BJ (cell line): ENCODE results near the gene TNS4. TPM values are rescaled to one million over a fixed set of nuclear protein-coding genes. Genes with fewer than 3 reads are reported as not detected.

Experiments
- CTCF ChIA-PET: fragments of 350-600 bp; formaldehyde crosslinking; extraction: SDS; loops from one replicate; lab custom pipeline; 2021; ENCODE audit warnings: antibody characterized with exemption, inconsistent platforms; lab: Yijun Ruan, JAX
- POLR2A ChIA-PET: fragments of 300-600 bp; sonication (Branson Sonifier 250); formaldehyde crosslinking; extraction: SDS; loops from one replicate; lab custom pipeline; 2021; ENCODE audit warnings: antibody characterized with exemption; lab: Charles Lee
- DNase-seq: peaks from one replicate; pipeline ENCODE4 v3.0.0-alpha.2; 2011; ENCODE audit warnings: low read depth
- H3K27me3 ChIP-seq: 2 replicates; pipeline ENCODE4 v1.6.0; 2011; ENCODE audit warnings: low read length; ENCODE audit not compliant: control insufficient read depth, insufficient read depth
- H3K36me3 ChIP-seq: 2 replicates; pipeline ENCODE4 v1.5.1; 2011; ENCODE audit warnings: low read length; ENCODE audit not compliant: control insufficient read depth, insufficient read depth
- H3K4me3 ChIP-seq: 2 replicates; pipeline ENCODE4 v1.5.1; 2011; ENCODE audit warnings: low read depth, mild to moderate bottlenecking, control low read depth, low read length
- polyA plus RNA-seq: library from polyadenylated mRNA; depleted of rRNA; stranded (reverse); fragments of >200 nt; gene quantifications from 2 replicates; pipeline ENCODE4 v1.2.3, GENCODE V29; 2011
- TF ChIP-seq, protein P1 (sequence below): IDR thresholded peaks from 2 replicates; pipeline ENCODE4 v1.5.1; 2011; ENCODE audit warnings: low read depth, mild to moderate bottlenecking, control low read depth, inconsistent platforms, low read length, moderate library complexity; ENCODE audit not compliant: insufficient read depth

Gene TNS4
- polyA plus RNA-seq, 1 experiment, result 0.40 TPM

DNA sequence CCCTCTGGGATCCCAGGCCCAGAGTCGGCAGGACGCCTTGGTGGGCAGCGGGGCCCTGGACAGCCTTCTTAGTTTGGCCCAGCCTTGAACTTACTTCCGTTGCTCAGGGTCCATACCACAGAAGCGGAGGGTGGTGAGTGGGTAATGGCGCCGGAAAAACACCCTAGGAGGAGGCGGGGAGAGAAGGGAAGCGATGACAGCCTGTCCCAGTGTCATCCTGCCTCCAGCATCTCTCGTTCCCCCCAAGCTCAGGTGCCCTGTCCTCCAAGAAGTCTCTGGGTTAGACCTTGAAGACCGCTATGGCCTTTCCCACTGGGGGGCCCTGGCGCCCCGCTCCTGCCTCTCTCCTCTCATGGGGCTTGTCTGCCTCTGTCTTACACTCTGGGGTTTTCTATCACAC lies 22.9 kb downstream of the TNS4 start:
- Histone ChIP-seq H3K36me3 (no peaks in the 10 kb centered on the region), H3K27me3 (no peaks in the 10 kb centered on the region), H3K4me3 (no peak overlapping the region)
- DNase-seq, result no peak
- ChIA-PET CTCF (interaction anchor here (1.3 to 6.1 kb wide), 5 partner anchors 37 to 82 kb away, joined by 4 to 98 read pairs (median 4); no protein-coding TSS in a partner anchor), POLR2A (no interaction called here)
- TF ChIP-seq, protein P1, sequence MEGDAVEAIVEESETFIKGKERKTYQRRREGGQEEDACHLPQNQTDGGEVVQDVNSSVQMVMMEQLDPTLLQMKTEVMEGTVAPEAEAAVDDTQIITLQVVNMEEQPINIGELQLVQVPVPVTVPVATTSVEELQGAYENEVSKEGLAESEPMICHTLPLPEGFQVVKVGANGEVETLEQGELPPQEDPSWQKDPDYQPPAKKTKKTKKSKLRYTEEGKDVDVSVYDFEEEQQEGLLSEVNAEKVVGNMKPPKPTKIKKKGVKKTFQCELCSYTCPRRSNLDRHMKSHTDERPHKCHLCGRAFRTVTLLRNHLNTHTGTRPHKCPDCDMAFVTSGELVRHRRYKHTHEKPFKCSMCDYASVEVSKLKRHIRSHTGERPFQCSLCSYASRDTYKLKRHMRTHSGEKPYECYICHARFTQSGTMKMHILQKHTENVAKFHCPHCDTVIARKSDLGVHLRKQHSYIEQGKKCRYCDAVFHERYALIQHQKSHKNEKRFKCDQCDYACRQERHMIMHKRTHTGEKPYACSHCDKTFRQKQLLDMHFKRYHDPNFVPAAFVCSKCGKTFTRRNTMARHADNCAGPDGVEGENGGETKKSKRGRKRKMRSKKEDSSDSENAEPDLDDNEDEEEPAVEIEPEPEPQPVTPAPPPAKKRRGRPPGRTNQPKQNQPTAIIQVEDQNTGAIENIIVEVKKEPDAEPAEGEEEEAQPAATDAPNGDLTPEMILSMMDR, result no peak

DNA sequence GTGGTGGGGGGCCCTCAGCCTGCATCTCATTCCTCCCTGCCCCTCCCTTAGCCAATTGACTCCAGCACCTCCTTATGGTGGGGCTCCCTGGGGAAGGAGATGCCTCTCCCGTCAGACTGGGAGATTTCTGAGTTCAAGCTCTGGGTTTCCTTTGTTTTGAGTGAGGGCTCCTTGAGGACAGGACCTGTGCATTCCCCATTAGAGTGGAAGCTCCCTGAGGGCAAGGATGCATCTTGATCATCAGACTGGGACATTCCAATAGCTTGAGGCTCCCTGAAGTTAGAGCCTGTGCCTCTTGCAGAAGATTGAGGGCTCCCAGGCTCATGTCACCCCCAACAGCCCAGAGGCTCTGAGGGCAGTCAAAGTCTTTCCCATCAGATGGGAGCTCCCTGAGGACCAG lies 23.6 kb downstream of the TNS4 start:
- POLR2A ChIA-PET, result no interaction called here
- DNase-seq, result no peak
- Histone ChIP-seq H3K27me3 (no peaks in the 10 kb centered on the region), H3K4me3 (no peak overlapping the region), H3K36me3 (no peaks in the 10 kb centered on the region)
- TF ChIP-seq, protein P1, result no peak
- CTCF ChIA-PET, result interaction anchor here (1.4 to 6.1 kb wide), 7 partner anchors 10 to 82 kb away, joined by 4 to 98 read pairs (median 25); partner anchors contain the start of gene TOP2A

DNA sequence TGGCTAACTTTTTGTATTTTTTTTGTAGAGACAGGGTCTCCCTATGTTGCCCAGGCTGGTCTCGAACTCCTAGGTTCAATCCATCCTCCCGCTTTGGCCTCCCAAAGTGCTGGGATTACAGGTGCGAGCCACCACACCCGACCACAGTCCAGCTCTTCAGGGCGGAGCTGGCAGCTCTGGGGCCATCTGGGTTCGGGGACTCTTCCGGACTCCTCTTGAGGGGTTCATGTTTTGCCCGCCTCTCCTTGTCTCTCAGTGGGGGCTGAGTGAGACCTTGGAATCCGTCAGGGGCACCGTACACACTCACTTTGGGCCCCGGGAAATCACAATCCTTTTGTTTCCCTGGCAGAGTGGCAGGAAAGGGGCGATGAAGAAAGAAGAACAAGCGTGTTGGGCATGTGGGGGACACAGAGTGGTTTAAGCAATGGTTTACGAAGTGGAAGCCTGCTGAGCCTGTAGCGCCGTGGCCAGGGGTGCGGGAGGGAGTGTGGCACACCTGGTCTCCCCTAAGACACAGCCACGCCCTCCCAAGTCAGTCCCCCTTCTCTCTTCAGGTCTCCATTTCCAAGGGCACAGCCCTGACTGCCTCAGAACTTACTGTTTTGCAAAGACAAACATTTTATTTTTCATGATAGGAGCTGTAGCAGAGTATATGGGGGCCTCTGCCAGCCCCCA lies 26.1 kb downstream of the TNS4 start:
- Histone ChIP-seq H3K4me3 (no peak overlapping the region), H3K27me3 (no peaks in the 10 kb centered on the region), H3K36me3 (no peaks in the 10 kb centered on the region)
- POLR2A ChIA-PET, result interaction anchor here (0.6 kb wide), 1 partner anchor 58 kb away, joined by 4 read pairs; no protein-coding TSS in a partner anchor
- no peak for DNase-seq
- TF ChIP-seq, protein P1, result no peak
- CTCF ChIA-PET, result interaction anchor here (0.6 to 6.1 kb wide), 52 partner anchors 9 to 808 kb away, joined by 3 to 98 read pairs (median 6); partner anchors contain the start of genes IGFBP4 and TOP2A

DNA sequence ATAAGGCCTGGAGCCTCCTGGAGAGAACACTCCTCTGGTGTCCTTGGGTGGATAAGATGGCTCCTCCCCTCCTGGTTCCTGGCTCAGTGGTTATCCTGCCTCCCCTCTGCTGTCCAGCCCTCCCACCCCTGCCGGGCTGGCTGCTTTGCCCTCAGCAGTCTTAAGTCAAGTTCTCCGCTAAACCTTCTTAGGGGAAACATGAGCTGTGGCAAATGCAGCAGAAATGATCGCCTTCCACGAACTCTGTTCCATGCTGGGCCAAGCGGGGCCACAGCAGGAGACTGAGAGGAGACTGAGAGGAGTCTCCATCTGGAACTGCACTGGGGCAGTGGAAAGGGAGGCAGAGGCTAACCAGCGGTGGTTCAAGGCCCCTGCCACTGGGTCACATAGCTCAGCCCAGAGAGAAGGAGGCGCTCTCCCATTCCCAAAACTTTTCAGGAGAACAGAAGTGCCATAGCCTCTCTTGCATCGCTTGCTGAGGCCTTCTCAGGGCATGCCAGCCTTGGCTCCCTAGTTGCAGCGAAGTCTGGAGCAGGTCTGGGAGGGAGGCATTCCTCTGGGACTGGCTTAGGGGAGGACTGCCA lies 26.9 kb downstream of the TNS4 start:
- ChIA-PET POLR2A (no interaction called here), CTCF (interaction anchor here (0.6 to 6.1 kb wide), 7 partner anchors 21 to 145 kb away, joined by 3 to 98 read pairs (median 10); partner anchors contain the start of gene IGFBP4)
- Histone ChIP-seq H3K4me3 (no peak overlapping the region), H3K36me3 (no peaks in the 10 kb centered on the region), H3K27me3 (no peaks in the 10 kb centered on the region)
- DNase-seq, result no peak
- TF ChIP-seq, protein P1, result no peak
